DND-41 (cell line): Measurements from ENCODE around the gene BSCL2.

Experiments used
- ATAC-seq: fragments of 200-7000 bp; cut with Tn5 transposase; 3 replicates; pipeline ENCODE4 v1.9.1; 2021; ENCODE audit warnings: low read depth; ENCODE audit not compliant: insufficient read depth
- DNase-seq: peaks from one replicate; pipeline ENCODE4 v3.0.0-alpha.2; 2020
- H2AFZ ChIP-seq: 2 replicates; pipeline ENCODE4 v1.6.0; 2012; ENCODE audit warnings: low read depth, low read length
- H3K27ac ChIP-seq: 2 replicates; pipeline ENCODE4 v1.5.1; 2012; ENCODE audit warnings: low read length, inconsistent platforms
- H3K27me3 ChIP-seq: fragments of 200-600 bp; sonication (generic); 2 replicates; pipeline ENCODE4 v1.6.0; 2012; ENCODE audit warnings: low read length, mild to moderate bottlenecking, inconsistent platforms; ENCODE audit not compliant: insufficient read depth, poor library complexity
- H3K36me3 ChIP-seq: 2 replicates; pipeline ENCODE4 v1.5.1; 2012; ENCODE audit warnings: low read length, inconsistent platforms; ENCODE audit not compliant: insufficient read depth
- H3K4me1 ChIP-seq: 2 replicates; pipeline ENCODE4 v1.5.1; 2012; ENCODE audit warnings: mild to moderate bottlenecking, low read length; ENCODE audit not compliant: insufficient read depth
- H3K4me2 ChIP-seq: 2 replicates; pipeline ENCODE4 v1.6.0; 2012; ENCODE audit warnings: mild to moderate bottlenecking, moderate library complexity, low read length, inconsistent platforms; ENCODE audit not compliant: insufficient read depth
- H3K4me3 ChIP-seq, 2 experiments: fragments of 200-600 bp in 1 of 2; shearing (Covaris generic) in 1 of 2; 2 replicates each; pipeline ENCODE4 v1.5.1; 2012 to 2016; ENCODE audit warnings: inconsistent platforms in 2 of 2, low read length in 2 of 2, mild to moderate bottlenecking in 2 of 2, low read depth in 1 of 2, moderate library complexity in 1 of 2
- H3K79me2 ChIP-seq: 2 replicates; pipeline ENCODE4 v1.6.0; 2012; ENCODE audit warnings: low read length, inconsistent platforms; ENCODE audit not compliant: insufficient read depth
- H3K9ac ChIP-seq: 2 replicates; pipeline ENCODE4 v1.6.0; 2012; ENCODE audit warnings: low read depth, mild to moderate bottlenecking, inconsistent platforms, low read length, moderate library complexity
- H3K9me3 ChIP-seq: 2 replicates; pipeline ENCODE4 v1.5.1; 2012; ENCODE audit warnings: low read length, moderate library complexity, mild to moderate bottlenecking, inconsistent platforms; ENCODE audit not compliant: insufficient read depth, severe bottlenecking
- H4K20me1 ChIP-seq: 2 replicates; pipeline ENCODE4 v1.6.0; 2012; ENCODE audit warnings: low read length; ENCODE audit not compliant: insufficient read depth
- EZH2 ChIP-seq: IDR thresholded peaks from 3 replicates; pipeline ENCODE4 v1.6.1; 2012; ENCODE audit warnings: borderline replicate concordance, low read depth, mild to moderate bottlenecking, moderate library complexity, low read length, inconsistent platforms; ENCODE audit not compliant: severe bottlenecking
- TF ChIP-seq, protein P1 (sequence below): IDR thresholded peaks from 2 replicates; pipeline ENCODE4 v1.5.1; 2012; ENCODE audit warnings: borderline replicate concordance, low read length, moderate library complexity, mild to moderate bottlenecking; ENCODE audit not compliant: poor library complexity, severe bottlenecking; ENCODE audit errors: extremely low read depth

The BSCL2 gene

DNA sequence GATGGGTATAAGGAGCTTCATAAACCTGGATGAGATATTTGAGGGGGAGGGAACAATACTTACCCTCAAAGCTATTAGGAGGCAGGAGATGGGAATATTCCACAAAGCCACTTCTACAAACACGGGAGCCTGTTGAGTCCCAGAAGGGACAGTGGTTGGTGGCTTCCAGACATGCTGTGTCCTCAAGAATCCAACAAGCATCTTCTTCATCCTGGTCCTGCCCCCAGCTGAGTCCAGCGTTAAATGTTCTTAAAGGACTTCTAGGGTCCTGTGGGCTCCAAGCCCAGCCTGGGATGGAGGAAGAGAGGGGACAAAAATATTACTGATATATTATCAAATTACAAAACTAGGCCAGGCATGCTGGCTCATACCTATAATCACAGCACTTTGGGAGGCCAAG lies 39.8 kb downstream of the BSCL2 start:
- peak overlapping the region; percentile 86 for H3K4me2 ChIP-seq
- TF ChIP-seq EZH2, result no peak
- TF ChIP-seq, protein P1, sequence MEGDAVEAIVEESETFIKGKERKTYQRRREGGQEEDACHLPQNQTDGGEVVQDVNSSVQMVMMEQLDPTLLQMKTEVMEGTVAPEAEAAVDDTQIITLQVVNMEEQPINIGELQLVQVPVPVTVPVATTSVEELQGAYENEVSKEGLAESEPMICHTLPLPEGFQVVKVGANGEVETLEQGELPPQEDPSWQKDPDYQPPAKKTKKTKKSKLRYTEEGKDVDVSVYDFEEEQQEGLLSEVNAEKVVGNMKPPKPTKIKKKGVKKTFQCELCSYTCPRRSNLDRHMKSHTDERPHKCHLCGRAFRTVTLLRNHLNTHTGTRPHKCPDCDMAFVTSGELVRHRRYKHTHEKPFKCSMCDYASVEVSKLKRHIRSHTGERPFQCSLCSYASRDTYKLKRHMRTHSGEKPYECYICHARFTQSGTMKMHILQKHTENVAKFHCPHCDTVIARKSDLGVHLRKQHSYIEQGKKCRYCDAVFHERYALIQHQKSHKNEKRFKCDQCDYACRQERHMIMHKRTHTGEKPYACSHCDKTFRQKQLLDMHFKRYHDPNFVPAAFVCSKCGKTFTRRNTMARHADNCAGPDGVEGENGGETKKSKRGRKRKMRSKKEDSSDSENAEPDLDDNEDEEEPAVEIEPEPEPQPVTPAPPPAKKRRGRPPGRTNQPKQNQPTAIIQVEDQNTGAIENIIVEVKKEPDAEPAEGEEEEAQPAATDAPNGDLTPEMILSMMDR, result no peak

GRCh38 chr11:62666259-62666926 lies 40.8 kb downstream of the BSCL2 start:
- ATAC-seq, result no peak
- Histone ChIP-seq H3K4me2 (peak overlapping the region; percentile 86), H2AFZ (no peak overlapping the region), H3K4me3 (peak overlapping the region; percentile 58 to 72; a peak in 3 of 4 replicates), H3K36me3 (peaks cover 42% of the 10 kb centered on the region), H3K79me2 (peaks cover 72% of the 10 kb centered on the region), H3K4me1 (peaks cover 58% of the 10 kb centered on the region), H3K27ac (peak overlapping the region; percentile 89), H4K20me1 (peaks cover 10% of the 10 kb centered on the region), H3K9ac (peak overlapping the region; percentile 76), H3K27me3 (no peaks in the 10 kb centered on the region), H3K9me3 (no peaks in the 10 kb centered on the region)
- TF ChIP-seq EZH2, result no peak
- TF ChIP-seq, protein P1, result no peak
- no peak for DNase-seq

More for the DNA sequence above, 39.8 kb downstream of the BSCL2 start:
- Histone ChIP-seq H3K4me1 (peaks cover 65% of the 10 kb centered on the region), H2AFZ (no peak overlapping the region), H3K36me3 (peaks cover 37% of the 10 kb centered on the region), H3K9me3 (no peaks in the 10 kb centered on the region), H3K27me3 (no peaks in the 10 kb centered on the region), H3K4me3 (no peak overlapping the region), H3K79me2 (peaks cover 81% of the 10 kb centered on the region), H3K27ac (no peak overlapping the region), H3K9ac (peak overlapping the region; percentile 76; the same call in 1 of the 2 replicates), H4K20me1 (peaks cover 10% of the 10 kb centered on the region)
- ATAC-seq (no peak), DNase-seq (no peak)

GRCh38 chr11:62665599-62666258 lies 41.5 kb downstream of the BSCL2 start:
- Histone ChIP-seq H3K4me1 (peaks cover 54% of the 10 kb centered on the region), H3K27me3 (no peaks in the 10 kb centered on the region), H3K9me3 (no peaks in the 10 kb centered on the region), H4K20me1 (peaks cover 10% of the 10 kb centered on the region), H3K27ac (peak overlapping the region; percentile 89), H3K36me3 (peaks cover 42% of the 10 kb centered on the region), H3K79me2 (peaks cover 65% of the 10 kb centered on the region), H3K4me3 (peak overlapping the region; percentile 58 to 72), H2AFZ (peak overlapping the region; percentile 77), H3K9ac (peak overlapping the region; percentile 76), H3K4me2 (peak overlapping the region; percentile 86)
- DNase-seq (peak; percentile 78), ATAC-seq (peak; percentile 51)
- TF ChIP-seq, protein P1, result peak; percentile 7
- TF ChIP-seq EZH2, result no peak
